Upper lobe of left lung (tissue), 4 donors: ENCODE results near the gene CNGA3.

Source experiments
- EP300 ChIP-seq, 4 donors: sonication (generic); formaldehyde crosslinking; IDR thresholded peaks; one replicate each; pipeline ENCODE4 v1.5.1; 2017; ENCODE audit warnings: antibody characterized with exemption in 4 of 4, control low read depth in 2 of 4
- POLR2A ChIP-seq, 4 donors: fragments of 450-650 bp; IDR thresholded peaks; one replicate each; pipeline ENCODE4 v1.5.1; 2016 to 2017; ENCODE audit warnings: antibody characterized with exemption in 4 of 4, mild to moderate bottlenecking in 2 of 4

- no peak for TF ChIP-seq EP300 (IDR thresholded peaks at IDR 0.05)
- no peak for TF ChIP-seq POLR2A (IDR thresholded peaks at IDR 0.05)
These were observed 12.3 kb upstream of the CNGA3 start for GRCh38 chr2:98333922-98334321.
